PC-3 (cell line): ENCODE results near the gene SCO1.
"Not testable (repeated sequence)": the region's sequence is repeated elsewhere in the genome, so short reads cannot be mapped to it uniquely, and the experiment has no call there.

Experiments used
- CTCF ChIP-seq: fragments of 300-600 bp; sonication (generic); conservative IDR thresholded peaks from 2 replicates; pipeline ENCODE4 v1.5.1; 2017; ENCODE audit warnings: antibody characterized with exemption, low read depth, mild to moderate bottlenecking, low read length
- EZH2 ChIP-seq: fragments of 300-600 bp; sonication (generic); IDR thresholded peaks from one replicate; pipeline ENCODE4 v1.6.1; 2017; ENCODE audit warnings: antibody characterized with exemption, mild to moderate bottlenecking, low read length; ENCODE audit not compliant: unreplicated experiment

GRCh38 chr17:10695875-10696407, 1.4 kb downstream of the SCO1 start:
- TF ChIP-seq EZH2, CTCF: not testable (repeated sequence)
